Breast epithelium (tissue), 4 donors: ENCODE data around the gene LY6G5B. TPM values are rescaled to one million over a fixed set of nuclear protein-coding genes. Genes with fewer than 3 reads are reported as not detected.

ENCODE experiments used
- DNase-seq, 2 donors: peaks; one replicate each; pipeline ENCODE4 v3.0.0-alpha.2; 2019; ENCODE audit warnings: low spot score in 2 of 2
- H3K27ac ChIP-seq, 2 donors: fragments of 200-600 bp; sonication (generic) in 1 of 2; one replicate each; pipeline ENCODE4 v1.5.1; 2016 to 2019; ENCODE audit warnings: mild to moderate bottlenecking in 1 of 2
- H3K27me3 ChIP-seq, 2 donors: fragments of 200-600 bp; sonication (generic) in 1 of 2; one replicate each; pipeline versions ENCODE4 v1.5.1 to v1.6.0; 2017 to 2019; ENCODE audit warnings: control low read depth in 1 of 2, mild to moderate bottlenecking in 1 of 2
- H3K36me3 ChIP-seq: fragments of 200-600 bp; one replicate; pipeline ENCODE4 v1.5.1; 2019
- H3K4me1 ChIP-seq, 2 donors: fragments of 200-600 bp; sonication (generic); one replicate each; pipeline ENCODE4 v1.5.1; 2016 to 2019; ENCODE audit warnings: control low read depth in 1 of 2
- H3K4me3 ChIP-seq, 3 donors: fragments of 200-600 bp; sonication (generic); 1 replicate in 2 of 3; 2 replicates in 1 of 3; pipeline ENCODE4 v1.5.1; 2016 to 2019; ENCODE audit warnings: mild to moderate bottlenecking in 3 of 3, moderate library complexity in 2 of 3
- H3K9me3 ChIP-seq, 2 donors: fragments of 200-600 bp; sonication (generic) in 1 of 2; one replicate each; pipeline ENCODE4 v1.5.1; 2016 to 2019; ENCODE audit warnings: control low read depth in 1 of 2
- POLR2A ChIP-seq: fragments of 450-650 bp; IDR thresholded peaks from one replicate; pipeline ENCODE4 v1.6.1; 2016; ENCODE audit warnings: antibody characterized with exemption, mild to moderate bottlenecking, moderate library complexity
- POLR2AphosphoS5 ChIP-seq, 3 donors: sonication (generic); formaldehyde crosslinking; IDR thresholded peaks; one replicate each; pipeline ENCODE4 v1.6.1; 2017; ENCODE audit warnings: antibody characterized with exemption in 3 of 3
- intact Hi-C: fragments of 100-400 bp; cut with DNase I; formaldehyde crosslinking; loops from one replicate; pipeline ENCODE4 v1.15.1; 2023; ENCODE audit warnings: low total_unique reads
- total RNA-seq, 3 donors: library from RNA; depleted of rRNA; stranded (reverse); fragments of >200 nt; gene quantifications; one replicate each; pipeline ENCODE4 v1.1.0, GENCODE V29; 2016
- TF ChIP-seq, protein P1 (sequence below), 3 donors: fragments of 450-650 bp; IDR thresholded peaks; one replicate each; pipeline ENCODE4 v1.5.1; 2016 to 2017; ENCODE audit warnings: antibody characterized with exemption in 3 of 3, mild to moderate bottlenecking in 3 of 3, moderate library complexity in 3 of 3

The LY6G5B gene
- total RNA-seq, 3 donors from 2014 or later: 6.2 to 12.7 (median 8.5) TPM

DNA sequence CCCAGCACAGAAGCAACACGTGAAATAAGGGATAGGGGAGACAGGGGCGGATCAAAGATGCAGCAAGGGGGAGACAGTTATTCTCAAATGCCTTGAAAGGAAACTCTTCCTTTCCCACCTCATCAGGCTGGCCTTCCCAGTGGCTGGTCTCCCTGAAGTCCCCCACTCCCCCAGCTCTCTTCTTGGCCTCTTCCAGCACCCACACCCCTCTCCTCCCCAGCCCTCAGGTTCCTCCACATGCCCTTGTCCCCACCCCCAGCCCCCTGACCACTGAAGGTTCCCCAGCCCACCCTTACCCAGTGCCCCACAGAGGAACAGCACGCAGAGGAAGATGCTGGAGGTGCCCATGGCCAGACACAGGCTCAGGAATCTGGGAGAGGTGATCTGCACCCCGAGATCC lies 43.7 kb downstream of the LY6G5B start:
- no peaks in the 10 kb centered on the region for H3K9me3 ChIP-seq
- peaks cover 3 to 6% of the 10 kb centered on the region in 2 donors for H3K4me1 ChIP-seq
- H3K36me3 ChIP-seq: no peaks in the 10 kb centered on the region
- H3K27me3 ChIP-seq: no peaks in the 10 kb centered on the region
- TF ChIP-seq, protein P1, sequence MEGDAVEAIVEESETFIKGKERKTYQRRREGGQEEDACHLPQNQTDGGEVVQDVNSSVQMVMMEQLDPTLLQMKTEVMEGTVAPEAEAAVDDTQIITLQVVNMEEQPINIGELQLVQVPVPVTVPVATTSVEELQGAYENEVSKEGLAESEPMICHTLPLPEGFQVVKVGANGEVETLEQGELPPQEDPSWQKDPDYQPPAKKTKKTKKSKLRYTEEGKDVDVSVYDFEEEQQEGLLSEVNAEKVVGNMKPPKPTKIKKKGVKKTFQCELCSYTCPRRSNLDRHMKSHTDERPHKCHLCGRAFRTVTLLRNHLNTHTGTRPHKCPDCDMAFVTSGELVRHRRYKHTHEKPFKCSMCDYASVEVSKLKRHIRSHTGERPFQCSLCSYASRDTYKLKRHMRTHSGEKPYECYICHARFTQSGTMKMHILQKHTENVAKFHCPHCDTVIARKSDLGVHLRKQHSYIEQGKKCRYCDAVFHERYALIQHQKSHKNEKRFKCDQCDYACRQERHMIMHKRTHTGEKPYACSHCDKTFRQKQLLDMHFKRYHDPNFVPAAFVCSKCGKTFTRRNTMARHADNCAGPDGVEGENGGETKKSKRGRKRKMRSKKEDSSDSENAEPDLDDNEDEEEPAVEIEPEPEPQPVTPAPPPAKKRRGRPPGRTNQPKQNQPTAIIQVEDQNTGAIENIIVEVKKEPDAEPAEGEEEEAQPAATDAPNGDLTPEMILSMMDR (IDR thresholded peaks at IDR 0.05): no peak
- no peak for TF ChIP-seq POLR2A
- no peak for TF ChIP-seq POLR2AphosphoS5 (IDR thresholded peaks at IDR 0.05)
- H3K27ac ChIP-seq: no peak overlapping the region
- intact Hi-C loops: no loop called here
- no peak overlapping the region for H3K4me3 ChIP-seq
- no peak for DNase-seq

DNA sequence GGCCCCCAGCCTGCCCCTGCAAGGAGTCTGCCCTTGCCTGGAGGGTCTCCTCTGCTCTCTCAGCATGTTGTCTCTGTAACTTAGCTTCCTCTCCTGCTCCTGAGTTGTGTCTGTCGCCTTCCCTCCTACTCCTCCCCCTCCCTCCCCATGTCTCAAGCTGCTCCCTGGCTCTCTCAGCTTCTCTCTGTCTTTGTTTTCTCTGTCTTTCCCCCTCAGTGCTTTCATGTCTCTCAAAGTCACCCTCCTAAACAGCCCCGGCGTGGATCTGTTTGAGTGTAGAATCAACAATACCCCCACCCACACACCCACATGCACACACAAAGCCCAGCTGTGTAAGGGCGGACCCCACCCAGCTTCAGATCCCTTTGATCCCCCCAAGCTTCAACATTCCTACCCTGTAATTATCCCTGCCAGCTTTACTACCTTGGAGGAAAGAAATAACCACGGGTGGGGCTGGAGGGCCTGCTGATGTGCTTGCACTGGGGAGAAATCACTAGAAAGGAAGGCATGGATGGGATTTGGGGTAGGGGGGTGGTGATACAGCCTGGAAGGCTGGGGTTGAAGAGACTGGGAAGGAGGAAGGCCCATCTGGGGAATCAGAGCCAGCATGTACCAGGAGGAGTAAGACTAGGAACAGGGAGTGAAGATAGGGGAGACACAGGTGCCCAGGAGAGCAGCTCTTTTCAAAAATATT lies 44.4 kb downstream of the LY6G5B start:
- Histone ChIP-seq H3K27ac (no peak overlapping the region), H3K9me3 (no peaks in the 10 kb centered on the region), H3K36me3 (no peaks in the 10 kb centered on the region), H3K4me1 (peaks cover 3 to 6% of the 10 kb centered on the region in 2 donors), H3K4me3 (no peak overlapping the region), H3K27me3 (no peaks in the 10 kb centered on the region)
- intact Hi-C loops: no loop called here
- DNase-seq: no peak
- TF ChIP-seq, protein P1 (IDR thresholded peaks at IDR 0.05): no peak
- TF ChIP-seq POLR2AphosphoS5 (IDR thresholded peaks at IDR 0.05) (no peak), POLR2A (no peak)

DNA sequence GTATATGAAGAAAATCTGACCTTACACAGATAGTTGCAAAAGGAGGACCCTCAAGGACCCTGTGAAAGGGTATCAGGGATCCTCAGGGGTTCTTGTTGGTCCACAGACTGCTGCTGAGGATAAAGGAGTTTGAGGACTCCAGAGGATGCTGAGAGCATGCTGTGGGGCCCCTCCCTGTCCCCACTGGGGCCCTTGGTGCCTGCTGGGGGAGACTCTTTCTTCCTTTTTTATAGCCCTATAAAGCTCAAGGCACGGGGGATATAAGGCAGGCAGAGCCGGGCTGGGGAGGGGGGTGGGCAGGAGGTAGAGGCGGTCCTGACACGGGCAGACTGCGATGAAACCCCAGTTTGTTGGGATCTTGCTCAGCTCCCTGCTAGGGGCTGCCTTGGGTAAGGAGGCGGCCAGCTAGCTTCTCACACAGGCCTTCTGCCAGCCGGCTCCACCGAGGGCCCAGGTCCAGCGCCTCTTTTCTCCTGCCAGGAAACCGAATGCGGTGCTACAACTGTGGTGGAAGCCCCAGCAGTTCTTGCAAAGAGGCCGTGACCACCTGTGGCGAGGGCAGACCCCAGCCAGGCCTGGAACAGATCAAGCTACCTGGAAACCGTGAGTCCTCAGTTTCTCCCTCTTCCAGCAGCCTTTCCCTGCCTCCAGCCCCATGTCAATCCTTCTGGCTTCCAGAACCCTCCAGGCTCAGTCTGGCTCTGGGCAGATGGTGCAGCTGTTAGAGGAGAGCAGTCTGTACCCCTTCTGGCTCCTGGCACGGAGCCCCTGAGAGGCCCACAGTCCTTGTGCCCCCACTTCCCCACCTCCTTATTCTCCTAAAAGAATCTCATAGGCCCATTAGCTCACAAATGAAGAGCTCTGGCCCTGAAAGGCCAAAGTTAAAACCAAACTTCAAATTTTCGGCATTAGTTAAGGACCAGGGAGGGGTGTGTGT lies 45.5 kb downstream of the LY6G5B start, which contains the start of gene LY6G6D:
Gene LY6G6D (plus strand): TSS at position 327 of the 937 bp plus-strand sequence. CDS start 8 bp downstream, at position 335.
- H3K4me1 ChIP-seq: peaks cover 3 to 6% of the 10 kb centered on the region in 2 donors
- no peak within 1 kb of the TSS for H3K4me3 ChIP-seq
- no peaks in the 10 kb centered on the region for H3K27me3 ChIP-seq
- no peaks in the 10 kb centered on the region for H3K9me3 ChIP-seq
- no peaks in the 10 kb centered on the region for H3K36me3 ChIP-seq
- DNase-seq: no peak
- TF ChIP-seq POLR2A: no peak
- TF ChIP-seq, protein P1 (IDR thresholded peaks at IDR 0.05): no peak
- TF ChIP-seq POLR2AphosphoS5 (IDR thresholded peaks at IDR 0.05): no peak
- intact Hi-C loops: no loop called here
- peak within 1 kb of the TSS in 1 of 2 donors; percentile 33 for H3K27ac ChIP-seq

DNA sequence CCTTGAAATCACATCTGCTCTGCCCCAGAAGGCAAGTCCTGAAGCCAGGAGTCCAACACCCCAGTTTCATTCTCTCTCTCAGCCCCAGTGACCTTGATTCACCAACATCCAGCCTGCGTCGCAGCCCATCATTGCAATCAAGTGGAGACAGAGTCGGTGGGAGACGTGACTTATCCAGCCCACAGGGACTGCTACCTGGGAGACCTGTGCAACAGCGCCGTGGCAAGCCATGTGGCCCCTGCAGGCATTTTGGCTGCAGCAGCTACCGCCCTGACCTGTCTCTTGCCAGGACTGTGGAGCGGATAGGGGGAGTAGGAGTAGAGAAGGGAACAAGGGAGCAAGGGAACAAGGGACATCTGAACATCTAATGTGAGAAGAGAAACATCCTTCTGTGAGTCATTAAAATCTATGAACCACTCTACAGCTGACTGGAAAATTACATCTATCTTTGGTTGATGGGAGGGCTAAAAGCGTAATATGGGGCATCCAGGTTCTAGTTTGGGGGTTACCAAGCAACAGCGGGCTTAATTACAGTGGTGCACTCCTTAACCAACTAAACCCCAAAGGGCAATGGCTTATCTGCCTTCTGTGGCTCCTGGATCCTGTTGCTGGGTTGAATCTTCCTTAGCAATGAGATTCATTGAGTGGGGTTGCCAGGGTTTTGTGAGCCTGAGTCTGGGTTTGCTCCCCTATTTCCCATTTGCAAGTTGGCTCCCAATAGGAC lies 47.9 kb downstream of the LY6G5B start:
- intact Hi-C loops: loop anchor here (1.0 kb wide), 1 partner anchor 15 kb away; no protein-coding TSS in a partner anchor
- Histone ChIP-seq H3K4me3 (peak overlapping the region in 1 of 3 donors; percentile 17), H3K9me3 (no peaks in the 10 kb centered on the region), H3K27me3 (no peaks in the 10 kb centered on the region), H3K27ac (peak overlapping the region; percentile 87 to 88), H3K36me3 (no peaks in the 10 kb centered on the region), H3K4me1 (peaks cover 3 to 6% of the 10 kb centered on the region in 2 donors)
- peak in 1 of 3 donors; percentile 20 for TF ChIP-seq POLR2AphosphoS5 (IDR thresholded peaks at IDR 0.05)
- no peak for TF ChIP-seq POLR2A
- TF ChIP-seq, protein P1 (IDR thresholded peaks at IDR 0.05): peak in 1 of 3 donors; percentile 33
- DNase-seq: peak; percentile 63 to 84
